Colonic mucosa (tissue), 4 donors: ENCODE measurements around the gene ADSL. TPM values are rescaled to one million over a fixed set of nuclear protein-coding genes. Genes with fewer than 3 reads are reported as not detected.

Experiments
- DNase-seq: peaks from one replicate; pipeline ENCODE4 v3.0.0-alpha.2; 2020
- H3K27ac ChIP-seq: fragments of 200-600 bp; one replicate; pipeline ENCODE4 v1.8.0; 2021
- H3K27me3 ChIP-seq: fragments of 200-600 bp; one replicate; pipeline ENCODE4 v1.8.0; 2021
- H3K36me3 ChIP-seq: fragments of 200-600 bp; one replicate; pipeline ENCODE4 v1.8.0; 2021
- H3K4me1 ChIP-seq: fragments of 200-600 bp; one replicate; pipeline ENCODE4 v1.8.0; 2021; ENCODE audit warnings: mild to moderate bottlenecking
- H3K4me3 ChIP-seq: fragments of 200-600 bp; one replicate; pipeline ENCODE4 v1.8.0; 2021
- H3K9ac ChIP-seq, 2 donors: one replicate each; pipeline ENCODE4 v1.7.0; 2013; ENCODE audit warnings: control low read depth in 2 of 2, low read depth in 2 of 2, low read length in 2 of 2
- H3K9me3 ChIP-seq: fragments of 200-600 bp; one replicate; pipeline ENCODE4 v1.8.0; 2021
- intact Hi-C: fragments of 100-400 bp; cut with DNase I; formaldehyde crosslinking; loops from one replicate; pipeline ENCODE4 v1.14.1; 2022
- total RNA-seq, 2 donors: library from RNA; stranded (reverse); fragmentation: NEBNext Ultra II Directional in 1 of 2; extraction: Animal tissue kit (Norgen Biotek cat#: 25700) in 1 of 2; gene quantifications; one replicate each; pipeline ENCODE4 v1.2.1, GENCODE V29; 2021
- TF ChIP-seq, protein P1 (sequence below): fragments of 200-600 bp; IDR thresholded peaks from one replicate; pipeline ENCODE4 v1.8.0; 2022; ENCODE audit warnings: antibody characterized with exemption, mild to moderate bottlenecking
- donor health status: healthy.
- donor health status: DM: no; HTN: no; CAD: no.
- donor health status: DM: no; HTN: no; CAD: no.

ADSL gene
- total RNA-seq, 2 donors from 2014 or later = 26.4 to 47.0 TPM

DNA sequence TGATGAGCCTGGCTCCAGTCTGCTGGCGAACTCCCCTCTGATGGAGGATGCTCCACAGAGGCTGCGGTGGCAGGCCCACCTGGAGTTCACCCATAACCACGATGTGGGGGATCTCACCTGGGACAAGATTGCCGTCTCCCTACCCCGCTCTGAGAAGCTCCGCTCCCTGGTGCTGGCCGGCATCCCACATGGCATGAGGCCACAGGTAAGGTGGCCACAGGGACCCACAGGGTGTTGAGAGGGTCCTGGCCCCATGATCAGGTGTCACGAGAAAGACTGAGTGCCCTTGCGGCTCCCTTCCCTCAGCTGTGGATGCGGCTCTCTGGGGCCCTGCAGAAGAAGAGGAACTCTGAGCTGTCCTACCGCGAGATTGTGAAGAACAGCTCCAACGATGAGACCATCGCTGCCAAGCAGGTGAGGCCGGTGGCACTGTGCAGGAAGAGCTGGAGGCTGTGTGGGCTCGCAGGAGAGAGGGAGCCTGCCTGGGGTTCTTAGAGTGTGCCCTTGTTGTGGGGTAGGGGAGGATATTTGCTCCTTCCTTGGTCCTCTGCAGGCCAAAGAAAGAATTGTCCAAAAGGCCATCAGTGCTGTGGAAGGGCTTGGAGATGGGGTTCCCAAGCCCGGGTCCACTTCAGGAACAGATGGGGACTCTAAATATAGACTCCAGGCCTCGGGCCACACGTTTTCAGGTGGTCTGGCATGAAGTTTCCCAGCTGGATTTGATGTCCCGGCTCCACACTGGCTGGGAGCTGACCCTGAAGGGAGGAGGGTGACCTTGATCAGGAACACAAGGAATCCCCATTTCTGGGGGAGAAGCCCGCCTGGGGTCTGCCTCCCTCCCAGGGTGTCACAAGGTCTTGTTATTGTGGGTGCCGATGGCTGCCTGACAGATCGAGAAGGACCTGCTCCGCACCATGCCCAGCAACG, 58.2 kb downstream of the ADSL start:
- no peaks in the 10 kb centered on the region for H3K4me1 ChIP-seq
- H3K27me3 ChIP-seq = no peaks in the 10 kb centered on the region
- intact Hi-C loops = no loop called here
- H3K9ac ChIP-seq = no peak overlapping the region
- no peak for DNase-seq
- H3K9me3 ChIP-seq = no peaks in the 10 kb centered on the region
- H3K36me3 ChIP-seq = peaks cover 30% of the 10 kb centered on the region
- H3K4me3 ChIP-seq = no peak overlapping the region
- H3K27ac ChIP-seq = no peak overlapping the region
- TF ChIP-seq, protein P1, sequence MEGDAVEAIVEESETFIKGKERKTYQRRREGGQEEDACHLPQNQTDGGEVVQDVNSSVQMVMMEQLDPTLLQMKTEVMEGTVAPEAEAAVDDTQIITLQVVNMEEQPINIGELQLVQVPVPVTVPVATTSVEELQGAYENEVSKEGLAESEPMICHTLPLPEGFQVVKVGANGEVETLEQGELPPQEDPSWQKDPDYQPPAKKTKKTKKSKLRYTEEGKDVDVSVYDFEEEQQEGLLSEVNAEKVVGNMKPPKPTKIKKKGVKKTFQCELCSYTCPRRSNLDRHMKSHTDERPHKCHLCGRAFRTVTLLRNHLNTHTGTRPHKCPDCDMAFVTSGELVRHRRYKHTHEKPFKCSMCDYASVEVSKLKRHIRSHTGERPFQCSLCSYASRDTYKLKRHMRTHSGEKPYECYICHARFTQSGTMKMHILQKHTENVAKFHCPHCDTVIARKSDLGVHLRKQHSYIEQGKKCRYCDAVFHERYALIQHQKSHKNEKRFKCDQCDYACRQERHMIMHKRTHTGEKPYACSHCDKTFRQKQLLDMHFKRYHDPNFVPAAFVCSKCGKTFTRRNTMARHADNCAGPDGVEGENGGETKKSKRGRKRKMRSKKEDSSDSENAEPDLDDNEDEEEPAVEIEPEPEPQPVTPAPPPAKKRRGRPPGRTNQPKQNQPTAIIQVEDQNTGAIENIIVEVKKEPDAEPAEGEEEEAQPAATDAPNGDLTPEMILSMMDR = no peak

DNA sequence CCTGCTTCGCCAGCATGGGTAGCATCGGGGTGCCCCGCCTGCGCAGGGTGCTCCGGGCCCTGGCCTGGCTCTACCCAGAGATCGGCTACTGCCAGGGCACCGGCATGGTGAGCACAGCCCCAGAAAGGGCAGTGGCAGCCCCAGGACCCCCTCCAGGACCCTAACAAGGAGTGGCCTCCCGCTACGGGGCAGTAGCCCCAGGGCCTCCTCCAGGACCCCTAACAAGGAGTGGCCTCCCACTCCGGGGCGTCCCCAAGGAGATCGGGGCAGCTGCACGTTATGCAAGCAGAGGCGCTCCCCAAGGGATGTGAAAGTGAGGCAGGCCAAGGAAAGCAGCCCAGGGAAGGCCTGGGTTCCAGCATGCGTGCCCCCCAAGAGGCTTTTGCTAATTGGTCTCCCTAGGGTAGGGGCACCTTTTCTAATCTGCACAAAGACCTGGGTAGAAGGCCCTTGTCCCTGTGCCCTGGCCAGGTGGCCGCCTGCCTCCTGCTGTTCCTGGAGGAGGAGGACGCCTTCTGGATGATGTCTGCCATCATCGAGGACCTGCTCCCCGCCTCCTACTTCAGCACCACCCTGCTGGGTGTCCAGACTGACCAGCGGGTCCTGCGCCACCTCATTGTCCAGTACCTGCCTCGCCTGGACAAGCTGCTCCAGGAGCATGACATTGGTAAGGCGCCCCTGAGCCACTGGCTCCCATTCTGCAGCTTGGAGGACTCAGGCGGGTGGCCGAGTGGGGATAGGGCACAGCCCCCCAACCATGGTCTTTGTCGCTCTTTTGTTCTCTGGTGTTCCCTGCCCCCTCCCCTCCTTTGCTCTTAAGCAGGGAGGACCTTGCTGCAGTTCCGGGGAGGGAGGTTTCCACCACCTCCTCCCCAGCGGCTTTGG, 59.1 kb downstream of the ADSL start:
- Histone ChIP-seq H3K27me3 (no peaks in the 10 kb centered on the region), H3K4me1 (no peaks in the 10 kb centered on the region), H3K27ac (no peak overlapping the region), H3K36me3 (peaks cover 39% of the 10 kb centered on the region), H3K9ac (no peak overlapping the region), H3K9me3 (no peaks in the 10 kb centered on the region), H3K4me3 (no peak overlapping the region)
- intact Hi-C loops = no loop called here
- TF ChIP-seq, protein P1 = no peak
- DNase-seq = no peak

DNA sequence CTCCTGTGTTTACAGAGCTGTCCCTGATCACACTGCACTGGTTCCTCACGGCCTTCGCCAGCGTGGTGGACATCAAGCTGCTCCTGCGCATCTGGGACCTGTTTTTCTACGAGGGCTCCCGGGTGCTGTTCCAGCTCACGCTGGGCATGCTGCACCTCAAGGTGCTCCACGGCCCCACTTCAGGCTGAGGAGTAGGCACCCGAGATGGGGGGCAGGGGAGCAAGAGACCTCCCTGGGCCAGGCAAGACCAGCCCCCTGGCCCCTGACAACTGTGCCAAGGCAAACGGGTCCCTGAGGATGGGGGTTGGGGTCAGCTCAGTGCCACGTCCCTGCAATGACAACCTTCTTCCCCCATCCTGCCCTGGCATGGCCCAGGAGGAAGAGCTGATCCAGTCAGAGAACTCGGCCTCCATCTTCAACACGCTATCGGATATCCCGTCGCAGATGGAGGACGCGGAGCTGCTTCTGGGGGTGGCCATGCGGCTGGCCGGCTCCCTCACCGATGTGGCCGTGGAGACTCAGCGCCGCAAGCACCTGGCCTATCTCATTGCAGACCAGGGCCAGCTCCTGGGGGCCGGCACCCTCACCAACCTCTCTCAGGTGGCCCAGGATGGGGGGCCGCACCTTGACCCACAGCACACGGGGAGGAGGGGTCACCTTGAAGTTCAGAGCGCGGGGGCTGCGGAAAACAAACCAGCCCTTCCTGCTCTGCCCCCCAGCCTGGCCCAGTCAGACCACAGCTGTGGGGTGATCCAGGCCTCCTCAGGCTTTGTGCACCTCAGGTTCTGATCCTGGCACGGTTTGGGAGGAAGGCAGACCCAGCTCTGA, 60.0 kb downstream of the ADSL start:
- Histone ChIP-seq H3K36me3 (peaks cover 46% of the 10 kb centered on the region), H3K9ac (no peak overlapping the region), H3K4me3 (no peak overlapping the region), H3K4me1 (no peaks in the 10 kb centered on the region), H3K27ac (no peak overlapping the region), H3K27me3 (no peaks in the 10 kb centered on the region), H3K9me3 (no peaks in the 10 kb centered on the region)
- TF ChIP-seq, protein P1 = no peak
- intact Hi-C loops = no loop called here
- DNase-seq = no peak

DNA sequence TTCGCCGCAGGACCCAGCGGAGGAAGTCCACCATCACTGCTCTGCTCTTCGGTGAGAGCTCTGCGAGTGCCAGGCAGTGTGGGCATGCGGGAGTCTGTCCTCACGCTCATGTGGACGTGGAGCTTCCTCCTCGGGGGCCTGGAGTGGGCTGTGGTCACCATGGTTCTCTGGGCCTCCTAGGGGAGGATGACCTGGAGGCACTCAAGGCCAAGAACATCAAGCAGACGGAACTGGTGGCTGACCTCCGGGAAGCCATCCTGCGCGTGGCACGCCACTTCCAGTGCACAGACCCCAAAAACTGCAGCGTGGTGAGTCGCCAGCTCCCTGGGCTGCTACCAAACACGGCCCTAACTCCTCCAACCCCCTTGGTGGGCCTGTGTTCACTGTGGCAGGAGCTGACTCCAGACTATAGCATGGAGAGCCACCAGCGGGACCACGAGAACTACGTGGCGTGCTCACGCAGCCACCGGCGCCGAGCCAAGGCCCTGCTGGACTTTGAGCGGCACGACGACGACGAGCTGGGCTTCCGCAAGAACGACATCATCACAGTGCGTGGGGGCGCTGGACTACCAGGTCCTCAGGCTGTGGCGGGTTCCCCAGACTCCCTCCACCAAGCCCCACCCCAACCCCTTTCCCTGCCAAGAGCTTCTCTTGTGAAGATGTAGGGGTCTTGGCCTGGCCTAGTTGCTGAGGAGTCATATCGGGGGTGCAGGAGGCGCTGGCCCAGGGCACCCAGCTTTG, 60.9 kb downstream of the ADSL start:
- peaks cover 46% of the 10 kb centered on the region for H3K36me3 ChIP-seq
- TF ChIP-seq, protein P1 = no peak
- H3K9me3 ChIP-seq = no peaks in the 10 kb centered on the region
- no peaks in the 10 kb centered on the region for H3K27me3 ChIP-seq
- no peak overlapping the region for H3K4me3 ChIP-seq
- H3K4me1 ChIP-seq = no peaks in the 10 kb centered on the region
- intact Hi-C loops = no loop called here
- no peak overlapping the region for H3K27ac ChIP-seq
- DNase-seq = no peak
- no peak overlapping the region for H3K9ac ChIP-seq
